KG1 (cell line): ENCODE measurements around the gene COL17A1.

ENCODE experiments used
- DNase-seq: peaks from one replicate; lab custom pipeline; 2025; lab: John Stamatoyannopoulos, UW

The COL17A1 gene

GRCh38 chr10:104098358-104098925 lies 12.8 kb upstream of the COL17A1 start:
- DNase-seq = no peak

GRCh38 chr10:104096692-104097091 lies 11.0 kb upstream of the COL17A1 start:
- no peak for DNase-seq

GRCh38 chr10:104092749-104093148 lies 7.1 kb upstream of the COL17A1 start:
- DNase-seq = no peak

- DNase-seq = no peak
These were observed 4.9 kb upstream of the COL17A1 start for GRCh38 chr10:104090611-104091010.

GRCh38 chr10:104089621-104090020 lies 3.9 kb upstream of the COL17A1 start:
- no peak for DNase-seq

- no peak for DNase-seq
These were observed 2.6 kb upstream of the COL17A1 start for GRCh38 chr10:104088239-104088638.

- DNase-seq = no peak
These were observed 1.1 kb downstream of the COL17A1 start for GRCh38 chr10:104084482-104085142.

- no peak for DNase-seq
These were observed 3.7 kb downstream of the COL17A1 start for GRCh38 chr10:104081998-104082397.

GRCh38 chr10:104080762-104081161 lies 4.9 kb downstream of the COL17A1 start:
- no peak for DNase-seq

- no peak for DNase-seq
These were observed 8.0 kb downstream of the COL17A1 start for GRCh38 chr10:104077663-104078151.

GRCh38 chr10:104077247-104077646 lies 8.4 kb downstream of the COL17A1 start:
- DNase-seq = no peak

- no peak for DNase-seq
These were observed 8.9 kb downstream of the COL17A1 start for GRCh38 chr10:104076743-104077160.

- no peak for DNase-seq
These were observed 11.2 kb downstream of the COL17A1 start for GRCh38 chr10:104074505-104074904.

GRCh38 chr10:104072786-104073185 lies 12.9 kb downstream of the COL17A1 start:
- no peak for DNase-seq

GRCh38 chr10:104069613-104070012 lies 16.1 kb downstream of the COL17A1 start:
- DNase-seq = no peak

GRCh38 chr10:104067525-104067924 lies 18.2 kb downstream of the COL17A1 start:
- no peak for DNase-seq

GRCh38 chr10:104066945-104067344 lies 18.7 kb downstream of the COL17A1 start:
- DNase-seq = no peak

- no peak for DNase-seq
These were observed 19.9 kb downstream of the COL17A1 start for GRCh38 chr10:104065748-104066147.

- DNase-seq = no peak
These were observed 24.5 kb downstream of the COL17A1 start for GRCh38 chr10:104061196-104061595.

GRCh38 chr10:104059364-104059763 lies 26.3 kb downstream of the COL17A1 start:
- no peak for DNase-seq

GRCh38 chr10:104057717-104058116 lies 28.0 kb downstream of the COL17A1 start:
- no peak for DNase-seq

GRCh38 chr10:104056619-104057273 lies 28.9 kb downstream of the COL17A1 start:
- no peak for DNase-seq

- no peak for DNase-seq
These were observed 31.2 kb downstream of the COL17A1 start for GRCh38 chr10:104054430-104054829.
